Erythroblast (primary cell): ENCODE data around the gene BCO1.

ENCODE experiments used
- GATA1 ChIP-seq: IDR thresholded peaks from 2 replicates; pipeline ENCODE4 v1.6.1; 2011; ENCODE audit warnings: low read depth, mild to moderate bottlenecking, control low read depth, low read length, moderate library complexity
- POLR2A ChIP-seq: IDR thresholded peaks from 2 replicates; pipeline ENCODE4 v1.6.1; 2011; ENCODE audit warnings: mild to moderate bottlenecking, low read length

DNA sequence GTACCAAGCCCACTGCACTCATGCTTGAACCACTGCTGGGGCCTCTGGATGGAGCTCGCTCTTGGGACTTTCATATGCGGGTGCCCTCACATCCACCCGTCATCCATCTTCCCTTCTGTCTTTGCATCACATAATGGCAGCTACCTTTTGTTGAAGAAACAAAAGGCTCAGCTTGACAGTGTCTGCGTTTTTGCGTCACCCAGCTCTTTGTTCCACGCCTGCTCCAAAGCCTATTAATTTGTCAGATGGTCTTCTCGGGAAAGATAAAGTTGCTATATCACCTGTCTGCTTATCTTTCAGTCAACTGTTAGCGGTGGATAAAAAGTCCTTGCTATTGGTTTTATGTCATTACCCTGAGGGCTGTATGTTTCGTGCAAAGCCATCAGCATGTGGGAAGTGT, 18.1 kb upstream of the BCO1 start:
- TF ChIP-seq POLR2A (no peak), GATA1 (no peak)
